Smooth muscle cell (in vitro differentiated cells): Measurements from ENCODE around the gene EIPR1. TPM values are rescaled to one million over a fixed set of nuclear protein-coding genes. Genes with fewer than 3 reads are reported as not detected.

Experiments
- DNase-seq: peaks from one replicate; lab custom pipeline; 2025; ENCODE audit not compliant: unreplicated experiment; lab: John Stamatoyannopoulos, UW
- H2AFZ ChIP-seq: fragments of 200-600 bp; sonication (generic); 2 replicates; pipeline ENCODE4 v1.6.0; 2016; ENCODE audit warnings: antibody characterized with exemption, low read depth, mild to moderate bottlenecking
- H3F3A ChIP-seq: fragments of 200-600 bp; sonication (generic); 2 replicates; pipeline ENCODE4 v1.6.0; 2017; ENCODE audit warnings: antibody characterized with exemption, low read depth
- H3K27ac ChIP-seq: fragments of 200-600 bp; sonication (generic); 2 replicates; pipeline ENCODE4 v1.5.1; 2016; ENCODE audit warnings: low read depth, mild to moderate bottlenecking
- H3K27me3 ChIP-seq: fragments of 200-600 bp; sonication (generic); 2 replicates; pipeline ENCODE4 v1.6.1; 2016; ENCODE audit warnings: low read depth, mild to moderate bottlenecking
- H3K36me3 ChIP-seq: fragments of 200-600 bp; sonication (generic); 2 replicates; pipeline ENCODE4 v1.5.1; 2016; ENCODE audit warnings: low read depth
- H3K4me1 ChIP-seq: fragments of 200-600 bp; sonication (generic); 2 replicates; pipeline ENCODE4 v1.5.1; 2016; ENCODE audit warnings: low read depth
- H3K4me2 ChIP-seq: fragments of 200-600 bp; sonication (generic); 2 replicates; pipeline ENCODE4 v1.6.0; 2016; ENCODE audit warnings: mild to moderate bottlenecking
- H3K4me3 ChIP-seq: fragments of 200-600 bp; sonication (generic); 2 replicates; pipeline ENCODE4 v1.5.1; 2016; ENCODE audit warnings: mild to moderate bottlenecking
- H3K79me2 ChIP-seq: fragments of 200-600 bp; sonication (generic); 2 replicates; pipeline ENCODE4 v1.6.0; 2016; ENCODE audit warnings: low read depth, mild to moderate bottlenecking
- H3K9ac ChIP-seq: fragments of 200-600 bp; sonication (generic); 2 replicates; pipeline ENCODE4 v1.6.0; 2016; ENCODE audit warnings: low read depth
- H3K9me3 ChIP-seq: fragments of 200-600 bp; sonication (generic); replicated peaks from 2 replicates; pipeline ENCODE4 v1.5.1; 2016; ENCODE audit warnings: low read depth
- H4K20me1 ChIP-seq: fragments of 200-600 bp; sonication (generic); 2 replicates; pipeline ENCODE4 v1.6.0; 2016; ENCODE audit warnings: low read depth
- CTCF ChIP-seq: fragments of 200-600 bp; sonication (generic); IDR thresholded peaks from 2 replicates; pipeline ENCODE4 v1.5.1; 2017; ENCODE audit warnings: borderline replicate concordance, mild to moderate bottlenecking, antibody characterized with exemption; ENCODE audit not compliant: insufficient read depth, poor library complexity, severe bottlenecking
- WGBS: methylation state at CpG from one replicate; pipeline ENCODE4 v1.1.7; 2016; ENCODE audit warnings: low lambda C conversion rate; 5-methylcytosine and 5-hydroxymethylcytosine counted together
- polyA plus RNA-seq: library from polyadenylated mRNA; unstranded; fragments of >200 nt; fragmentation: Nextera tagmentation; extraction: Ambion mirVana; gene quantifications from 2 replicates; pipeline ENCODE4 v1.2.1, GENCODE V29; 2016
- total RNA-seq: library from RNA; depleted of rRNA; stranded (reverse); fragments of >200 nt; gene quantifications from 2 replicates; pipeline ENCODE4 v1.2.3, GENCODE V29; 2014

EIPR1 gene
- total and polyA plus RNA-seq, 2 experiments from 2014 or later: 18.5 to 23.1 TPM

GRCh38 chr2:3261511-3261910 is 116.1 kb downstream of the EIPR1 start:
- no peak for DNase-seq
- Histone ChIP-seq H2AFZ (no peak overlapping the region), H3K9ac (no peak overlapping the region), H3K27me3 (no peaks in the 10 kb centered on the region), H3F3A (no peaks in the 10 kb centered on the region), H4K20me1 (peaks cover 56% of the 10 kb centered on the region), H3K36me3 (no peaks in the 10 kb centered on the region), H3K4me3 (no peak overlapping the region), H3K4me2 (no peak overlapping the region), H3K27ac (no peak overlapping the region), H3K9me3 (no peaks in the 10 kb centered on the region), H3K4me1 (no peaks in the 10 kb centered on the region), H3K79me2 (no peaks in the 10 kb centered on the region)
- TF ChIP-seq CTCF: no peak
- WGBS: 94% methylated on average over 8 of the region's 8 CpGs

GRCh38 chr2:3260959-3261358 is 116.7 kb downstream of the EIPR1 start:
- Histone ChIP-seq H3K4me2 (no peak overlapping the region), H2AFZ (no peak overlapping the region), H4K20me1 (peaks cover 56% of the 10 kb centered on the region), H3F3A (no peaks in the 10 kb centered on the region), H3K9me3 (no peaks in the 10 kb centered on the region), H3K27me3 (no peaks in the 10 kb centered on the region), H3K4me3 (no peak overlapping the region), H3K36me3 (no peaks in the 10 kb centered on the region), H3K9ac (no peak overlapping the region), H3K27ac (no peak overlapping the region), H3K4me1 (no peaks in the 10 kb centered on the region), H3K79me2 (no peaks in the 10 kb centered on the region)
- no peak for TF ChIP-seq CTCF
- 60% methylated on average over 6 of the region's 6 CpGs for whole genome bisulfite sequencing
- no peak for DNase-seq

GRCh38 chr2:3257826-3258225 is 119.8 kb downstream of the EIPR1 start:
- DNase-seq: no peak
- no peaks in the 10 kb centered on the region for H3K79me2 ChIP-seq
- TF ChIP-seq CTCF: no peak
- H3K9me3 ChIP-seq: no peaks in the 10 kb centered on the region
- no peaks in the 10 kb centered on the region for H3K36me3 ChIP-seq
- no peaks in the 10 kb centered on the region for H3F3A ChIP-seq
- H3K4me3 ChIP-seq: no peak overlapping the region
- no peak overlapping the region for H2AFZ ChIP-seq
- peaks cover 43% of the 10 kb centered on the region for H4K20me1 ChIP-seq
- no peak overlapping the region for H3K9ac ChIP-seq
- H3K4me2 ChIP-seq: no peak overlapping the region
- 95% methylated on average over 8 of the region's 8 CpGs for WGBS
- no peak overlapping the region for H3K27ac ChIP-seq
- no peaks in the 10 kb centered on the region for H3K27me3 ChIP-seq
- H3K4me1 ChIP-seq: no peaks in the 10 kb centered on the region

- peaks cover 42% of the 10 kb centered on the region for H4K20me1 ChIP-seq
- DNase-seq: no peak
- no peak overlapping the region for H3K27ac ChIP-seq
- H3K4me3 ChIP-seq: no peak overlapping the region
- no peaks in the 10 kb centered on the region for H3F3A ChIP-seq
- no peaks in the 10 kb centered on the region for H3K4me1 ChIP-seq
- H3K79me2 ChIP-seq: no peaks in the 10 kb centered on the region
- no peaks in the 10 kb centered on the region for H3K36me3 ChIP-seq
- H3K27me3 ChIP-seq: no peaks in the 10 kb centered on the region
- H3K9me3 ChIP-seq: no peaks in the 10 kb centered on the region
- no peak overlapping the region for H2AFZ ChIP-seq
- H3K9ac ChIP-seq: no peak overlapping the region
- no peak overlapping the region for H3K4me2 ChIP-seq
- no peak for TF ChIP-seq CTCF
- 62% methylated on average over 14 of the region's 14 CpGs for WGBS
Measured at GRCh38 chr2:3257166-3257565, 120.5 kb downstream of the EIPR1 start.
